Measurements from ENCODE around the gene HSD17B14. TPM values are rescaled to one million over a fixed set of nuclear protein-coding genes. Genes with fewer than 3 reads are reported as not detected.

HSD17B14 gene
- total and polyA plus RNA-seq, 9 of the 15 experiments (the other 6 are each of a cell fraction or from before 2014, with no cell fraction given), result 0.16 TPM; not detected in 8

- TF ChIP-seq KLF10 (CRISPR knock-in tag; IDR thresholded peaks at IDR 0.05), result no peak
- no peak for TF ChIP-seq MBD2 (IDR thresholded peaks at IDR 0.05; ENCODE audit: borderline replicate concordance, low read depth)
- no peak for TF ChIP-seq ZSCAN32 (CRISPR knock-in tag; IDR thresholded peaks at IDR 0.05)
- no peak for TF ChIP-seq ZNF224 (CRISPR knock-in tag; IDR thresholded peaks at IDR 0.05)
- no peak for TF ChIP-seq ASH1L (IDR thresholded peaks at IDR 0.05; ENCODE audit: borderline replicate concordance, low read depth, partially characterized antibody)
- TF ChIP-seq ZNF239 (CRISPR knock-in tag; IDR thresholded peaks at IDR 0.05), result no peak
- no peak for TF ChIP-seq SREBF2 (CRISPR knock-in tag; IDR thresholded peaks at IDR 0.05)
- TF ChIP-seq SP1 (CRISPR knock-in tag; IDR thresholded peaks at IDR 0.05), result no peak
- no peak for TF ChIP-seq ZNF449 (CRISPR knock-in tag; IDR thresholded peaks at IDR 0.05)
- no peak for TF ChIP-seq TEAD1 (CRISPR knock-in tag; IDR thresholded peaks at IDR 0.05)
- no peak for TF ChIP-seq PRPF4 (IDR thresholded peaks at IDR 0.05; ENCODE audit: insufficient read depth, low read depth, low read length, poor library complexity, severe bottlenecking)
- TF ChIP-seq DNMT1 (IDR thresholded peaks at IDR 0.05), result no peak
- TF ChIP-seq FOXO4 (CRISPR knock-in tag; IDR thresholded peaks at IDR 0.05), result no peak
- TF ChIP-seq MITF (IDR thresholded peaks at IDR 0.05), result no peak
- no peak for TF ChIP-seq BCL6 (CRISPR knock-in tag; IDR thresholded peaks at IDR 0.05)
- TF ChIP-seq ZNF76 (CRISPR knock-in tag; IDR thresholded peaks at IDR 0.05; ENCODE audit: borderline replicate concordance), result no peak
- peak; percentile 21; the same call in 1 of the 2 replicates for TF ChIP-seq TEAD4 (IDR thresholded peaks at IDR 0.05; ENCODE audit: low read length)
- no peak for TF ChIP-seq TEAD4 (CRISPR knock-in tag; IDR thresholded peaks at IDR 0.05; ENCODE audit: borderline replicate concordance)
- TF ChIP-seq POLR2H (tag; IDR thresholded peaks at IDR 0.05; ENCODE audit: low read depth), result no peak
- no peak for TF ChIP-seq NCOA1 (IDR thresholded peaks at IDR 0.05; ENCODE audit: low read depth)
- TF ChIP-seq MAZ (CRISPR knock-in tag; conservative IDR thresholded peaks at IDR 0.05 in 1 of 2, IDR thresholded peaks at IDR 0.05 in 1 of 2), result peak in 1 of 2 experiments; percentile 84; a peak in 2 of 4 replicates
- TF ChIP-seq ARID2 (IDR thresholded peaks at IDR 0.05), result peak; percentile 95
- TF ChIP-seq ARHGAP35 (IDR thresholded peaks at IDR 0.05; ENCODE audit: partially characterized antibody), result no peak
These were observed 51.8 kb downstream of the HSD17B14 start (continued) for GRCh38 chr19:48784527-48784926.

All from K562 (cell line).